ENCODE data around the gene GNGT1.
"Not testable (repeated sequence)": the region's sequence is repeated elsewhere in the genome, so short reads cannot be mapped to it uniquely, and the experiment has no call there.

The GNGT1 gene

GRCh38 chr7:93910076-93910994 is 4.0 kb downstream of the GNGT1 start:
- no peak for DNase-seq

- DNase-seq, result not testable (repeated sequence)
These were observed 4.9 kb downstream of the GNGT1 start for GRCh38 chr7:93911242-93911641.

GRCh38 chr7:93911661-93912060 is 5.3 kb downstream of the GNGT1 start:
- DNase-seq, result not testable (repeated sequence)

GRCh38 chr7:93913197-93913596 is 6.8 kb downstream of the GNGT1 start:
- DNase-seq, result no peak

GRCh38 chr7:93914581-93915066 is 8.3 kb downstream of the GNGT1 start:
- DNase-seq, result no peak

GRCh38 chr7:93915206-93915842 is 9.0 kb downstream of the GNGT1 start:
- DNase-seq, result not testable (repeated sequence)

GRCh38 chr7:93915888-93916287 is 9.5 kb downstream of the GNGT1 start:
- DNase-seq, result not testable (repeated sequence)

GRCh38 chr7:93916315-93916714 is 9.9 kb downstream of the GNGT1 start:
- DNase-seq, result not testable (repeated sequence)

- DNase-seq, result no peak
These were observed 14.3 kb downstream of the GNGT1 start for GRCh38 chr7:93920496-93921182.

- DNase-seq, result no peak
These were observed 14.8 kb downstream of the GNGT1 start for GRCh38 chr7:93921186-93921585.

- no peak for DNase-seq
These were observed 15.5 kb downstream of the GNGT1 start, which contains the start of gene GNG11 for GRCh38 chr7:93921607-93922566. TSS of gene GNG11 (plus strand) at chr7:93921735. CDS start at chr7:93922138, 403 bp downstream.

GRCh38 chr7:93923296-93923695 is 16.9 kb downstream of the GNGT1 start:
- no peak for DNase-seq

GRCh38 chr7:93923942-93924341 is 17.6 kb downstream of the GNGT1 start:
- DNase-seq, result no peak

- DNase-seq, result no peak
These were observed 20.4 kb downstream of the GNGT1 start for GRCh38 chr7:93926800-93927199.

GRCh38 chr7:93927585-93927984 is 21.2 kb downstream of the GNGT1 start:
- DNase-seq, result no peak

- no peak for DNase-seq
These were observed 25.3 kb downstream of the GNGT1 start for GRCh38 chr7:93931655-93932054.

- DNase-seq, result no peak
These were observed 26.8 kb downstream of the GNGT1 start for GRCh38 chr7:93933156-93933555.

GRCh38 chr7:93935102-93935501 is 28.7 kb downstream of the GNGT1 start:
- DNase-seq, result no peak

- DNase-seq, result no peak
These were observed 31.5 kb downstream of the GNGT1 start for GRCh38 chr7:93937818-93938217.

- DNase-seq, result no peak
These were observed 31.9 kb downstream of the GNGT1 start for GRCh38 chr7:93938293-93938692.

- no peak for DNase-seq
These were observed 35.6 kb downstream of the GNGT1 start for GRCh38 chr7:93941945-93942344.
